ENCODE data around the gene ANGEL2.
"Not testable (repeated sequence)": the region's sequence is repeated elsewhere in the genome, so short reads cannot be mapped to it uniquely, and the experiment has no call there.

The ANGEL2 gene

GRCh38 chr1:212975111-212975918 is 40.4 kb downstream of the ANGEL2 start:
- TF ChIP-seq GATA1 (IDR thresholded peaks at IDR 0.05; ENCODE audit: low read depth, low read length) (no peak), POLR2A (IDR thresholded peaks at IDR 0.05; ENCODE audit: low read length) (no peak)
- DNase-seq: no peak

DNA sequence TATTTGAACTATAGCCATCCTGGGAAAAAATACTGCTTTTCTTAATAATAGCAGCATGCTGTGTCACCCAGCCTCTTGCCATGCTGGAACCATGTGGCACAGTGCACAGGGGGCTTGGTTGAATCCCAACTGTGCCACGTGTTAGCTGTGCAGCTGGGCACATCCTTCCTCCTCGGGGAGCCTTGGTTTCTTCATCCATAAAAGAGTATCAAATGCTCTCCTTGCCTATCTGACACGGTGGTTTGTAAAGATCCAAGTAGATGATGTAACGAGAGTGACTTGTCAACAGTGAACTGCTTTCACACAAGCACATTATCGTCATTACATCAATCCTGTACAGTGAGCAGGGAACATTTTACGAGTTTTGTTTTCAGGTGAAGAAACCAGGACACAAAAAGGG is 41.0 kb downstream of the ANGEL2 start:
- no peak for TF ChIP-seq POLR2A (IDR thresholded peaks at IDR 0.05; ENCODE audit: low read length)
- TF ChIP-seq GATA1 (IDR thresholded peaks at IDR 0.05; ENCODE audit: low read depth, low read length): no peak
- DNase-seq: no peak

DNA sequence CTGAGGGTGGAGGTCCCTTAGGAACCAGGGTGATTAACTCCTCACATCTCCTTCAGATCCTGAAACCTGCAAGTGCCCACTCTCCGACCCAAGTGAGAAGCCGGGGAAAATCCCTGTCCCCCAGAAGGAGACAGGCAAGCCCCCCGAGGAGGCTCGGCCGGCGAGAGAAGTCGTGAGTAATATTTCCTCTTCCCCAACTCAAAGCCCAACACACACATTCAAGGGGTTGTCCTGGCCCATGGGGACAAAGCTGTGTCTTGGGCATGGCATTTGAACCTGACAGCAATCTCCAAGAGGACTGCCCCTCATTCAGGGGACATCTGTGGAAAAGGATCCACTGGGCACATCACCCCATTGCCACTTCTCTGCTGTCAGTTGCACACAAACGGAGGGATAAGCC is 41.8 kb downstream of the ANGEL2 start:
- DNase-seq: no peak
- TF ChIP-seq POLR2A (IDR thresholded peaks at IDR 0.05; ENCODE audit: low read length): no peak
- no peak for TF ChIP-seq GATA1 (IDR thresholded peaks at IDR 0.05; ENCODE audit: low read depth, low read length)

- no peak for DNase-seq
- TF ChIP-seq POLR2A (IDR thresholded peaks at IDR 0.05; ENCODE audit: low read length): no peak
- TF ChIP-seq GATA1 (IDR thresholded peaks at IDR 0.05; ENCODE audit: low read depth, low read length): no peak
These were observed 42.2 kb downstream of the ANGEL2 start for GRCh38 chr1:212973426-212973825.

DNA sequence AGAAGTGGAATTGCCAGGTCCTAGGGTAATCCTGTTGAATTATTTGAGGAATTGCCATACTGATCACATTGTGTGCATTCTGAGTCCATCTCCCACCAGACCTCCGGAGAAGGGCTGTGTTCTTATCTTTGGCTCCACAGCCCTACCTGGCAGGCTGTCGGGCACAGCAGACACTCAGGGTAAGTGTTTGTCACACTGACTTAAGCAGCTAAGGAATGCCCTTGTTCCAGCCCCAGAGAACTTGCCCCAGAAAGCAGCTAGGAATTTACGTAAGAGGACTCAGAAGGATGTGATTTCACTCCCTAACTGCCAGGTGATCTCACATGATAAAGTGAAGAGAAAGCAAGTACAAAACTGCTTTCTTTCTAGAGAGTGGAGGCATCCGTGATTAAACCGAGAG is 44.4 kb downstream of the ANGEL2 start:
- no peak for TF ChIP-seq GATA1 (IDR thresholded peaks at IDR 0.05; ENCODE audit: low read depth, low read length)
- TF ChIP-seq POLR2A (IDR thresholded peaks at IDR 0.05; ENCODE audit: low read length): no peak
- DNase-seq: no peak

DNA sequence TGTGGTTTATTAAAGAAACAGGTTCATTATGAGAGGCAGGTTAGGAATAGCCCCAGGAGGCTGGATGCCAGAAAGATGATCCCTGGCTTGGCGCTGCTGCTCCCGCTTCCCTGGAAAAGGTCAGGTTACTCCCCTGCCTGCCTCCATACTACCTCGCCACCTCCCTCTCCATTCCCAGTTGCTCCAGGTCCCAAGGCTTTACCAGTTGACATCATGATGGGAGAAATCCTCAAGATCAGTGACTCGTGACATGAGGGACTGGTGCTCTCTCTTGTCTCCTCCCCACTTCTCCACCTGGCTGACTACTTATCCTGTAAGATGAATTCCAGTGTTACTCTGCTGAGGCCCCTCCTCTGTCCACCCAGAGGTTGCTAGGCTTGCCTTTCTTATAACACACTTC is 45.6 kb downstream of the ANGEL2 start:
- TF ChIP-seq POLR2A (IDR thresholded peaks at IDR 0.05; ENCODE audit: low read length) (no peak), GATA1 (IDR thresholded peaks at IDR 0.05; ENCODE audit: low read depth, low read length) (no peak)
- no peak for DNase-seq

- DNase-seq: no peak
- TF ChIP-seq POLR2A (IDR thresholded peaks at IDR 0.05; ENCODE audit: low read length) (no peak), GATA1 (IDR thresholded peaks at IDR 0.05; ENCODE audit: low read depth, low read length) (no peak)
These were observed 47.3 kb downstream of the ANGEL2 start for GRCh38 chr1:212968368-212968863.

DNA sequence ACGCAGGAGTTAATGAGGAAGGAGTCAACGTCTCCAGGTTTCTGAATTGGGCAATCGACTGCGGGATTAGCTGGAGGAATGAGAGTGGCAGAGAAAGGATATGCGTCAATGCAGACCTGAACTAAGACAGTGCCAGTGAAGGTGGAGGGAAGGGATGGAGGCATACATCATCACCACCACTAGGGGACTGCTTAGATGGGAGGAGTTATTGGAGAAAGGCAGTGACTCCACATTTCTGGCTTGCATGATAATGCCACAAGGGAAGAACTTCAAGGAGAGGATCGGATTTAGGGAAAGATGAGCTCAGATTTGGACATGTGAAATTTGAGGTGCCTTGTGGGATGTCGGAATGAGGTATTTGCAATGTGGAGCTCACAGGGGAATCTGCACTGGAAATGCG is 47.9 kb downstream of the ANGEL2 start:
- TF ChIP-seq GATA1 (IDR thresholded peaks at IDR 0.05; ENCODE audit: low read depth, low read length) (no peak), POLR2A (IDR thresholded peaks at IDR 0.05; ENCODE audit: low read length) (no peak)
- peak; percentile 30 to 36 for DNase-seq

DNA sequence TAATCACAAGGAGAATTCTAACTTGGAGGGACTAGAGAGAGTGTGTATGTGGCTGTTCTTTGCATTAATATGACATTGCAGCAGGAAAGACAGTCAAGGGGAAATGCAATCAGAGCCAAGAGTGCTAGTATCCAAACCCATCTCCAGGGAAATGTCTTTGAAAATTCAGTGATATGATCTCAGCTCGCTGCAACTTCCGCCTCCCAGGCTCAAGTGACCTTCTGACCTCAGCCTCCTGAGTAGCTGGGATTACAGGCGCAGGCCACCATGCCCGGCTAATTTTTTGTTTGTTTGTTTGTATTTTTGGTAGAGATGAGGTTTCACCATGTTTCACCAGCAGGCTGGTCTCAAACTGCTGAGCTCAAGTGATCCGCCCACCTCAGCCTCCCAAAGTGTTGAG is 49.1 kb downstream of the ANGEL2 start:
- TF ChIP-seq POLR2A (IDR thresholded peaks at IDR 0.05; ENCODE audit: low read length): no peak
- no peak for TF ChIP-seq GATA1 (IDR thresholded peaks at IDR 0.05; ENCODE audit: low read depth, low read length)
- DNase-seq: no peak

DNA sequence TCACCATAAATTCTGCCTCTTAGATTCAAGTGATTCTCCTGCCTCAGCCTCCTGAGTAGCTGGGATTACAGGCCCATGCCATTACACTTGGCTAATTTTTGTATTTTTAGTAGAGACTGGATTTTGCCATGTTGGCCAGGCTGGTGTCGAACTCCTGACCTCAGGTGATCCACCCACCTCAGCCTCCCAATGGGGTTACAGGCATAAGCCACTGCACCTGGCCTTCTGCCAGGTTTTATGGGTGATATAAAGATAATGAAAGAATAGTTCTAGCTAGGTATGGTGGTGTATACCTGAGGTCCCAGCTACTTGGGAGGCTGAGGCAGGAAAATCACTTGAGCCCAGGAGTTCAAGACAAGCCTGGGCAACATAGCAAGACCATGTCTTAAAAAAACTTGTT is 50.7 kb downstream of the ANGEL2 start:
- not testable (repeated sequence) for DNase-seq

DNA sequence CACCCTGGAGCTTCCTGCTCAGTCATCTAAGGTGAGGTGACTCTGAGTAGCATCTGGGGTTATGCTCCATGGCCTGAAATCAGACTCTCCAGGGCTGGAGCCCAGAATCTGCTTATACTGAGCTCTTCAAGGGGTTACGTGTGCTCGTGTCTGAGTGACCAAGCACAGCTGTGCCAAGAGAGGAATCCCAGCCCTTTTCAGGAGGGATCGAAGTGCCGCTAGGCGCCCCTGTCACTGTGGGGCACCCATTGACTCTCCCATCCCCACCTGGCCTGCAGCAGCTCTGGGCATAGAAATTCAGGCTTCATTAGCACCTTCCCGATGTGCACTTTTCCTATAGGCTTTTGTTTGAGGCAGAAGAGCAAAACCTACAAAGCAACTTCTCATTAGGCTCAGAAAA is 51.6 kb downstream of the ANGEL2 start:
- TF ChIP-seq GATA1 (IDR thresholded peaks at IDR 0.05; ENCODE audit: low read depth, low read length) (no peak), POLR2A (IDR thresholded peaks at IDR 0.05; ENCODE audit: low read length) (no peak)
- no peak for DNase-seq

DNA sequence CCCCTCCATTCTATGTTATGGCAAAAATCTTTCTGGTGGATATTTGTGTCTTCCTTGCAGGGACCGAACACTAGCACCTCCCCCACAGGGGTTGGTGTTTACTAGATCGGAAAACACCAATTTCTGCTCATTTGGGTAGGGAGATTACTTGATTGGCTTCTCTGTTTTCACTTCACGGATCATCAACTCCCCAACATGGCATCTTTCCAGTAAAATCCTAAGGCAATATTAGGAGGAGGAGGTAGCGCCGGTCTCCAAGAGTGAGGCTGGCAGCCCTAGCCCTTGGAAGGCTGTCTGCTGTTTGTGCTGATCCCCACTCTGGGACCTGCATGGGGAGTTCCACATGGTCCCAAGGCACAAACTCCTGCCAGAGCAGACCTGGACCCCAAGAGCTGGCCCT is 53.2 kb downstream of the ANGEL2 start:
- TF ChIP-seq GATA1 (IDR thresholded peaks at IDR 0.05; ENCODE audit: low read depth, low read length): no peak
- no peak for TF ChIP-seq POLR2A (IDR thresholded peaks at IDR 0.05; ENCODE audit: low read length)
- DNase-seq: no peak

DNA sequence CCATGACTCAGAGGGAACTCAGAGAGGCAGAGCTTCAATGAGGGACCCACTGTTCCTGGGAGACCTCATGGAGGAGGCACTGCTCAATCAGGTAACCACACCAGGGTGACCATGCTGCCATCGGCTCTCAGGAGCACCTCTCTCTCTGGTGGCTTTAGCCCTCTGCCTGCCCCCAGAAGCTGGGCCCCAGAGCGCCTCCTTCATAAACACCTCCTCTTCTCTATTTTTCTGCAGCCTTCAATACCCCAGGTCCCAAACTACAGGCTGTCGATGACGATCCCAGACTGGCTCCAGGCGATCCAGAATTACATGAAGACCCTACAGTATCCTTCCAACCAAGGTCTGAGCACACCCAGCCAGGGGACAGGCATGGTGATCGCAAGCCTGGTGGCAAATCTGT is 54.7 kb downstream of the ANGEL2 start:
- DNase-seq: no peak
- no peak for TF ChIP-seq POLR2A (IDR thresholded peaks at IDR 0.05; ENCODE audit: low read length)
- no peak for TF ChIP-seq GATA1 (IDR thresholded peaks at IDR 0.05; ENCODE audit: low read depth, low read length)

DNA sequence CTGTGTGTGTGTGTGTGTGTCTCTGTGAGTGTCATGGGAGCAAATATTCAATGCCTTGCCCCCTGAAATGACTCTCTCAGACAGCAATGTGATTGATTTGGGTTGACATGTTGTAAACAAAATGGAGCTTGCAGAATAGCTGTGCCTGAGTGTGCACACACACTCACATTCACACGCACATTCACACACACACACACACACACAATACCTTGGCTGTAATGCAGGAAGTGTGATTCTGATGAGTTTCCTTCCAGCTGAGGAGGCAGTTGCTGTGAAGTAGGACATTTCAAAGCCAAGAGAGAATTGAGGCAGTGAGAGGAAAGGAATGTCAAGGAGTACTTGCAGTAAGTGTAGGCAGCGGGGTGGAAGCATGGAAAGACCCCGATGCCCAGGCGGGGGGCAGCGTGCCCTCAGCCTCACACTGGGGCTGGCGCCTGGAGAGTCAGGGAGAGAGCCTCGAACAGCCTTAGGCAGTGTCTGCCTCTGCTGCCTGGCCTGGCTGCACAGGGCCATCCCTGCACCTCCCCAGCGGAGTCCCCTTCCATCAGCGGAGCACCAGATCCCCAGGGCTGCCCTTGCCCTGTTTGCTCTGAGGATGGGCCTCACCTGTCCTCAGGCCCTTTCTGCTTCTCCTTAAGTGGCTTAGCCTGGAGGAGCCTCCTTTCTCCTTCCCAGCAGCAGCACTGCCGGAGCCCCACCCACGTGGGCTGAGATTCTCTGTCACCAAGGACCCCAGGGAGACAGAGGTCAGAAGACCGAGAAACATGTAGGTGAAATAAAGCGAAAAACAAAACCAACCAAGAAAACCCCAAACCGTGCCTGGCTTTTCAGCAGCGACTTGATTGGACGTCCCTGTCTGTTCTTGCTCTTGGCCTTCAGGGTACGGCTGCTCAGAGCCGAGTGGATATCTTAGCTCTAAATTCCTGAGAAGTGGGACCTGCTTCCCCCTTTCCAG is 56.1 kb downstream of the ANGEL2 start:
- TF ChIP-seq POLR2A (IDR thresholded peaks at IDR 0.05; ENCODE audit: low read length) (no peak), GATA1 (IDR thresholded peaks at IDR 0.05; ENCODE audit: low read depth, low read length) (no peak)
- no peak for DNase-seq
